SK-N-MC (cell line): ENCODE results near the gene PRPSAP1.
A peak's percentile ranks its signal among the peaks of the same experiment; 100 is the strongest.

Experiments
- DNase-seq: peaks from one replicate; pipeline ENCODE4 v3.0.0-alpha.2; 2011; ENCODE audit warnings: low read depth, low spot score
- H3K27ac ChIP-seq: fragments of 200-600 bp; sonication (generic); 2 replicates; pipeline ENCODE4 v1.5.1; 2016; ENCODE audit warnings: mixed run types
- H3K36me3 ChIP-seq: fragments of 200-600 bp; sonication (generic); 2 replicates; pipeline ENCODE4 v1.6.1; 2017; ENCODE audit warnings: antibody characterized with exemption, low read length, mixed read lengths; ENCODE audit not compliant: insufficient read depth
- H3K4me3 ChIP-seq: fragments of 200-600 bp; sonication (generic); 2 replicates; pipeline ENCODE4 v1.5.1; 2016
- H3K9ac ChIP-seq: fragments of 200-600 bp; sonication (generic); 2 replicates; pipeline ENCODE4 v1.8.0; 2017; ENCODE audit warnings: mixed run types, mixed read lengths; ENCODE audit not compliant: insufficient read length
- H3K9me3 ChIP-seq: fragments of 200-600 bp; sonication (generic); 2 replicates; pipeline ENCODE4 v1.6.1; 2017; ENCODE audit warnings: low read depth, mild to moderate bottlenecking, antibody characterized with exemption, low read length, moderate library complexity, mixed read lengths
- EZH2 ChIP-seq: fragments of 200-600 bp; sonication (generic); IDR thresholded peaks from one replicate; pipeline ENCODE4 v1.6.1; 2017; ENCODE audit warnings: antibody characterized with exemption
- FOXP2 ChIP-seq: optimal IDR thresholded peaks from 2 replicates; pipeline ENCODE3; 2011; ENCODE audit warnings: mild to moderate bottlenecking, moderate library complexity; ENCODE audit not compliant: insufficient read depth; ENCODE audit errors: extremely low read length, control extremely low read depth
- POLR2AphosphoS5 ChIP-seq: IDR thresholded peaks from 2 replicates; pipeline ENCODE4 v1.6.1; 2012; ENCODE audit warnings: mild to moderate bottlenecking, low read depth, low read length, borderline replicate concordance

Gene PRPSAP1

DNA sequence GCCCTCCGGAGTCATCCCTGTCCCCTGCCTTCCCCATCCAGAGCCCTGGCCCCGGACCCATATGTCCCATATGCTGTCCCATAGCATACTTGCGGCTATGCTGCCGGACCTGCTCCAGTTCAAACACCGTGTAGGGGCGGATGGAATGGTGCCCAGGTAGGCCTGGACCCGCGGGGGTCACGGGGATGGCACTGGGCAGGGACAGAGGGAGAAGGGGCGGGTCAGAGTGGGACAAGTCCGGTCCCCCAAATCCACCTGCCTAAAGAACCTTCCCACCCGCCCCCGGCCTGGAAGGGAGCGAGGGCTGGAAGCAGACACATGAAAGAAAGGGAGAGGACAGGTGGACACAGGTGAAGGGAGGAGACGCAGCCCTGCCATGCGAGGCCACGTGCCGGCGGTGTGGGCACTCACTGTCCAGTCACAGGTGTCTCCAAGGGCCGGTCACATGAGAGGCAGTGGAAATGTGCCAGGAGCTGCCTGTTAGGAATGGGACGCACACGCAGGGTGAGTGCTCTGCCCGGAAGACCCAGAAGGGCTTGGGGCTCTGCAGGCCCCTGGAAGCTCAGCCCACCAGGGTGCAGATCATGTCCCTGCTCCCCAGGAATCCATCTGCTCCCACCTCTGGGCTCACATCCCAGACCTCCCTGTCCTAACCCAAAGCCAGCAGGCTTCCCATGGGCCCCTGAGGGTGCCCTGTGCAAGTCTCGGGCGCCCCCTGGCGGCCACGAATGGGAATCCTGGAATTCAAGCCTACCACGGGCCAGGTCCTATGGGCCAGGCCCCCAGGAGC is 74.6 kb downstream of the PRPSAP1 start:
- no peak for TF ChIP-seq POLR2AphosphoS5
- TF ChIP-seq EZH2: no peak
- TF ChIP-seq FOXP2: no peak
- DNase-seq: peak; percentile 8
- no peak overlapping the region for H3K9ac ChIP-seq
- H3K9me3 ChIP-seq: no peaks in the 10 kb centered on the region
- H3K27ac ChIP-seq: no peak overlapping the region
- no peaks in the 10 kb centered on the region for H3K36me3 ChIP-seq
- H3K4me3 ChIP-seq: no peak overlapping the region

DNA sequence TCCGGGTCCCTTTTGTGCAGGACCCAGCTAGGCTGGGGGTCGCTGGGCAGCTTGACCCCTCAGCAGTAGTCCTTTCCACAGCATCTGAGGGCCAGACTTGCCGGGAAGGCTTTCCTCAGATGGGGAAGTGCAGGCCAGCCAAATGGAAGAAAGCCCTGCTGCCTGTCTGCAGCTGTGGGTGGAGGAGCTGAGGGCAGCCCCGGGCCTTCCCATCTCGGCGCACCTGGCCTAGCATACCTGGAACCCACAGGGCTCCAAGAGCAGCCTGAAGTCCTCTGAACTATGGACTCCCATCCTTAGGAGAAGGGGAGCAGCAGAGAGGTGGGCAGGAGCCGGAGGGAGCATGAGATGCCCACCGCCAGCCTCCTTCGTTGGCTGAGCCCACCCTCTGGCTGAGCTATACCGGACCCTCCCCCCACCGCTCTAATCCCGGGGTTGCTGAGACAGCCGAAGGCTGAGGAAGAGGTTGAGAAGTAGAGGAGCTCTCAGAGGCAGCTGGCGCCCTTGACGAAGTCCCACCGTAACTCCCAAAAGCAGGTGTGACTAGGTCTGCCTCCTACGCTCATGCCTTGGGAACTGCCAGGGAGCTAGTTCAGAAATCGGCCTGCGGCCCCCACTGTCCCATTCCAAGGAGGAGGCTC is 75.3 kb downstream of the PRPSAP1 start:
- Histone ChIP-seq H3K9me3 (no peaks in the 10 kb centered on the region), H3K9ac (no peak overlapping the region), H3K4me3 (no peak overlapping the region), H3K27ac (no peak overlapping the region), H3K36me3 (no peaks in the 10 kb centered on the region)
- TF ChIP-seq FOXP2 (no peak), POLR2AphosphoS5 (no peak), EZH2 (no peak)
- DNase-seq: no peak

DNA sequence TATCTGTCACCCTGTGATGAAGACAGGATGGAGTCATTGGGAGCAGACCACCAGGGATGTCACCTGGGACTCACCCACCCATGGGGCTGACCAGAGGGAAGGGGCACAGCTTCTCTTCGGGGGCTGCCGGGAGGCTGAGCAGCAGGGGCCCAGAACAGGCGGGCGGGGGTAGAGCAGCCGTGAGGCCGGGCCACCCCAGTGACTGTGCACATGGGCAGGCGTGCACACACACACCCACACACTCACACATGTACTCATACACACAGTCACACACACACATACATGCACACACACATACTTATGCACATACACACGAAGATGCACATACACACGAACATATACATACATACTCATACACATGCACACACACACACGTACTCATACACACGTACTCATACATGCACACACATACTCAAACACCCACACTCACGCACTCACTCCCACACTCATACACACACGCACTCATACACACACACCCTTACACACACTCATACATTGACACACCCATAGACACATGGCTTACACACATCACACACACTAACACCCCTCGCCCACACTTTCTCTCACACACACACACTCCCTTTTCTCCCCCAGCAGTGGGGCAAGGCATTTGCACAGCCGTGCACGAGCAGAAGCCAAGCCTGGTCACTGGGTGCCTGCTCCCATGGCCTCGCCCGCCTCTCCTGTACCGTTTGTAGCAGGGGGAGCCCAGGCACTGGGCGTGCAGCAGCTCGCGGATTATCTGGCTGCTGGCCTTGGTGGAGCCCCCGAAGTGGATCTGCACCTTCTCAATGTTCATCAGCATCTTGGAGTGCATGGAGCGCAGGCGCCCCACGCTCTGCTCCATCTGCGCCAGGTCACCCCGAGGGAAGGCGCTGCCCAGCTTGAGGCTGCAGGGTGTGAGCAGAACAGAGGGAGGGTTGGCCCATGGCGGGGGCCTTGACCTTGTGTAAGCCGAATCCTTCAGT is 76.1 kb downstream of the PRPSAP1 start:
- no peak overlapping the region for H3K4me3 ChIP-seq
- no peak for TF ChIP-seq EZH2
- no peak for TF ChIP-seq FOXP2
- TF ChIP-seq POLR2AphosphoS5: no peak
- no peak overlapping the region for H3K27ac ChIP-seq

DNA sequence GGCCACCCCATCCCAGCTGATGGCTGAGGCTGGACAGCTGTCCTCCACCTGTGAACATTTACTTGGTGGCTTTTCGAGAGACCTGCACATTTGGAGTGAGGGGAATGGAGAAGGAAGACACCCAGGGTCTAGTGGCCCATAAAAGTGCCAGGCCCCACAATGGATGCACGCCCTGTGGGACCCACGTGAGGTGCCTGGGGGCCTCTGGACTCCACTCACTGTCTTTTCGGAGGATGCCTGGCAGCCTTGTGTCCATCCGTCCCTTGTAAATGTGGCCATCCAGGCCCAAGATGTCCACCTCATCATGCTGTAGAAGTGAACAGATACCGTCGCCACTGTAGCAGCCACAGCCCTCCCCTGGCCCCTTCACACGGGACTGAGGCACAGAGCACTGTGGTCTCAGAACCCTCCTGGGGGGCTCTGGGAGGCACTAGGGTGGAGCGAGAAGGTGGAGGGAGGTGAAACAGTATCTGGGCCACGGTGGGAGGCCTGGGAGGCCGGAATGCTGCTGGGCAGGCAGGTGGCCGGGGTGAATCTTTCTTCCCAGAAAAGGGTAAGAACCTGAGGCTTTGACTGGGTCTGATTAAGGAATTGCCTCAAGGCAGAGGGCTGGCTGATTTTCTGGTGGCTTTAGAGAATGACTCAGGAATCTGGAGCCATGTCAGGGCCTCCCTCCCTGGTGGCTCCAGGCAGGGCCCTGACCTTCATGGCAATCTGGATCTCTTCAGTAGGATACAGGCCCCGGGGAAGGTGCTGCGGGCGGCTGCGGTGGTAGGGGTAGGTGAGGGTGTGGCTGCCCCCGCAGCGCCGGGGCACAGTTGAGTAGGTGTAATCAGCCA is 77.0 kb downstream of the PRPSAP1 start:
- no peak for DNase-seq
- H3K4me3 ChIP-seq: no peak overlapping the region
- no peak overlapping the region for H3K9ac ChIP-seq
- no peaks in the 10 kb centered on the region for H3K36me3 ChIP-seq
- peak overlapping the region; percentile 31; the same call in 1 of the 2 replicates for H3K27ac ChIP-seq
- TF ChIP-seq FOXP2: no peak
- TF ChIP-seq POLR2AphosphoS5: no peak
- no peak for TF ChIP-seq EZH2
- H3K9me3 ChIP-seq: no peaks in the 10 kb centered on the region

More for the DNA sequence above, 76.1 kb downstream of the PRPSAP1 start:
- DNase-seq: no peak
- Histone ChIP-seq H3K36me3 (no peaks in the 10 kb centered on the region), H3K9me3 (no peaks in the 10 kb centered on the region), H3K9ac (no peak overlapping the region)

DNA sequence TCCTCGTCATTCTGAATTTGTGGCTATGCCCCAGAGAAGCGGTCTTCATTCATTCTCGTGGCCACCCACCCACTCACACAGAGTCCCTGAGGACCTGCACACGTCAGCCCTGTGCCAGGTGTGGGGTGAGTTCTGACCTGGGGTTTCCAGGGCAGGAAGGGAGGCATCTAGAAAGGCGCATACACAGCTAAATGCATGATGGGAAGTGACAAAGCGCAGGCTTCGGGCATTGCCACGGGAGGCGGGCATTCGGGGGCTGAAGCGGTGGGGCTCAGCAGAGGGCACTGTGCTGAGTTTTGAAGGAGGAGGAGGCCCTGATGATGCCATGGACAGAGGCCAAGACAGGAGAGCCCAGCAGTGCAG is 77.7 kb downstream of the PRPSAP1 start:
- Histone ChIP-seq H3K9ac (no peak overlapping the region), H3K27ac (no peak overlapping the region)
- no peak for TF ChIP-seq FOXP2
- no peak for TF ChIP-seq POLR2AphosphoS5
- TF ChIP-seq EZH2: no peak

DNA sequence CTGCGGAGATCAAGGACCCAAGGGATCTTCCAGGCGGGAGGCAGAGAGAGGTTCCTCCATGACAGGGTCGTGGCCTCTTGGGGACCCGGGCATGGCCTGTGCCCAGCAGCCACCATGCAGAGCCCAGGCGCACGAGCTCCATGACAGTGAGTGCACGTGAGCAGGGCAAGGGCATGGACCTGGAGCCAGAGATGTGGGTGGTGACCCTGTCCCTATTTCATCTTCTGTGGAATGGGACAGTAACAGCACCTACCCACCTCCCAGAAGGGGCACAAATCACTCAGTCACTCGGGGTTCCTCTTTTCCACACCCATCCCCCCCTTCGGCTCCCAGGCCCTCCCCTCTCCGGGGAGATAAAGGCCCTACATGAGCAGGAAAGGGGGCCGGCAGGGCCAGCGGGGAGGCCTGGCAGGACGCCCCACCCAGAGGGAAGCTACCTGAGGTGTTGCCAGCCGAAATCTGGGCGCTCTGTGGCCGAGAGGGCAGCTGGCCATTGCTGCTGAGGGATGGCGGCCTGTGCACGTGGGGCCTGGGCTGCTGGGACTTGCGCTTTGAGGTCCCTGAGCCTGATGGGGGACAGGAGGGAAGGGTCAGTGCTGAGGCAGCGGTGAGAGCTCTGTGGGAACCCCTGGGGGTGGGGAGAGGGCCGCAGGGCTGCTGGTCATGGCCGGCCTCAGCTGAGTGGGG is 78.2 kb downstream of the PRPSAP1 start:
- Histone ChIP-seq H3K4me3 (no peak overlapping the region), H3K27ac (no peak overlapping the region), H3K9ac (no peak overlapping the region), H3K36me3 (no peaks in the 10 kb centered on the region), H3K9me3 (no peaks in the 10 kb centered on the region)
- TF ChIP-seq POLR2AphosphoS5 (no peak), EZH2 (no peak), FOXP2 (no peak)
- no peak for DNase-seq

More for the DNA sequence above, 77.7 kb downstream of the PRPSAP1 start:
- no peak for DNase-seq
- Histone ChIP-seq H3K36me3 (no peaks in the 10 kb centered on the region), H3K9me3 (no peaks in the 10 kb centered on the region), H3K4me3 (no peak overlapping the region)
